Ovary (tissue), 9 donors: Measurements from ENCODE around the gene EBF3. TPM values are rescaled to one million over a fixed set of nuclear protein-coding genes. Genes with fewer than 3 reads are reported as not detected.

Experiments used
- DNase-seq, 5 donors: peaks; one replicate each; pipeline ENCODE4 v3.0.0-alpha.2; 2019 to 2020
- H3K27ac ChIP-seq, 2 donors: fragments of 200-600 bp; one replicate each; pipeline versions ENCODE4 v1.5.1 to v1.8.0; 2019 to 2022
- H3K27me3 ChIP-seq: fragments of 200-600 bp; one replicate; pipeline ENCODE4 v1.8.0; 2022
- H3K36me3 ChIP-seq: fragments of 200-600 bp; sonication (generic); one replicate; pipeline ENCODE4 v1.5.1; 2019
- H3K4me1 ChIP-seq: one replicate; pipeline ENCODE4 v1.8.1; 2013; ENCODE audit warnings: mild to moderate bottlenecking, moderate library complexity; ENCODE audit not compliant: insufficient read depth
- H3K4me3 ChIP-seq: fragments of 200-600 bp; sonication (generic); one replicate; pipeline ENCODE4 v1.5.1; 2017
- H3K9me3 ChIP-seq, 2 donors: fragments of 200-600 bp in 1 of 2; sonication (generic) in 1 of 2; one replicate each; pipeline versions ENCODE4 v1.5.1 to v1.8.1; 2013 to 2019; ENCODE audit warnings: mild to moderate bottlenecking in 1 of 2, moderate library complexity in 1 of 2
- CTCF ChIP-seq, 3 donors: fragments of 450-650 bp in 2 of 3; fragments of 200-600 bp in 1 of 3; IDR thresholded peaks; one replicate each; pipeline versions ENCODE4 v1.5.1 to v1.8.0; 2016 to 2022; ENCODE audit warnings: antibody characterized with exemption in 3 of 3, mild to moderate bottlenecking in 1 of 3
- EP300 ChIP-seq: sonication (generic); formaldehyde crosslinking; IDR thresholded peaks from one replicate; pipeline ENCODE4 v1.6.1; 2017; ENCODE audit warnings: antibody characterized with exemption
- POLR2A ChIP-seq: fragments of 450-650 bp; IDR thresholded peaks from one replicate; pipeline ENCODE4 v1.6.1; 2017; ENCODE audit warnings: antibody characterized with exemption, mild to moderate bottlenecking, moderate library complexity
- WGBS, 3 donors: extraction: QIAGEN DNeasy Blood & Tissue Kit in 1 of 3; methylation state at CpG; one replicate each; pipeline versions ENCODE4 v1.1.5 to v1.1.7; 2013 to 2017; 5-methylcytosine and 5-hydroxymethylcytosine counted together
- intact Hi-C, 4 donors: fragments of 100-400 bp; cut with DNase I; formaldehyde crosslinking; loops; one replicate each; pipeline versions ENCODE4 v1.11.0 to v1.15.1; 2022 to 2023
- polyA plus RNA-seq, 2 donors: library from polyadenylated mRNA; stranded (reverse); fragments of 200-250 nt in 1 of 2; fragments of 350-450 nt in 1 of 2; fragmentation: Illumina TruSeq in 1 of 2; extraction: RNeasy Lipid Tissue Mini Kit (QIAGEN cat#74804) in 1 of 2; gene quantifications; one replicate each; pipeline ENCODE4 v1.2.3, GENCODE V29; 2013 to 2014
- total RNA-seq, 7 donors: library from RNA; depleted of rRNA in 2 of 7; stranded (reverse); fragments of >200 nt in 2 of 7; fragmentation: NEBNext Ultra II Directional in 3 of 7; extraction: Animal tissue kit (Norgen Biotek cat#: 25700) in 3 of 7; gene quantifications; one replicate each; pipeline versions ENCODE4 v1.1.0 to v1.2.4, GENCODE V29; 2016 to 2023
- donor health status: DM: no; HTN: no; CAD: no; lungs with moderate emphysema.
- donor health status: DM: no; HTN: no; CAD: no.
- donor health status: Bipolar disorder and iron deficiency.
- donor health status: DM: yes; HTN: yes; CAD: no.
- donor health status: DM: no; HTN: no; CAD: no.
- donor health status: DM: yes; HTN: yes; CAD: no.

EBF3 gene
- total and polyA plus RNA-seq, 9 donors = 0.15 to 3.6 (median 0.79) TPM

DNA sequence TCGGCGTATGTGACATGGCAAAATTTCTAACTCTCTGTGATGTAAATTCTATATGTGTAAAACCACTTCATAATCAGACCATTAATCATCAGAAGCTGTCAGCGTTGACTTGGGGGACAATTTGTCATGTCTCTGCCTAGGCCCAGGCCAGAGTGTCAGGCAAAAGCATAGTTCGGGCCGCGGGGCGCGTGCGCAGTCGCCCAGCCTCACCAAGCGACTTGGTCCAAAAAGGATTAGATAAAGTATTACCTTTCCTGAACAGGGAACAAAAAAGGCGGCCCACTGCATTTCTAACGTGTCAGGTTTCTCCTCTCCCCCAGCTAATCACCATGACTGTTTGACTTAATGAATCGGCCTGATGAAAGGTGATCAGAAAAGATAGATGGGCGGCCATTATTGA is 114.2 kb downstream of the EBF3 start:
- no peak for DNase-seq
- H3K36me3 ChIP-seq = no peaks in the 10 kb centered on the region
- intact Hi-C loops = no loop called here
- no peak overlapping the region for H3K27ac ChIP-seq
- no peaks in the 10 kb centered on the region for H3K27me3 ChIP-seq
- no peaks in the 10 kb centered on the region for H3K9me3 ChIP-seq
- no peak overlapping the region for H3K4me3 ChIP-seq
- TF ChIP-seq POLR2A (no peak), EP300 (no peak), CTCF (IDR thresholded peaks at IDR 0.05) (no peak)
- WGBS, 3 donors = 92% methylated on average over 15 of the region's 15 CpGs
- H3K4me1 ChIP-seq = no peaks in the 10 kb centered on the region

- WGBS, 3 donors = 89 to 92% (median 91%) methylated on average over 19 of the region's 19 CpGs
- Histone ChIP-seq H3K36me3 (no peaks in the 10 kb centered on the region), H3K9me3 (no peaks in the 10 kb centered on the region), H3K27me3 (no peaks in the 10 kb centered on the region), H3K4me1 (no peaks in the 10 kb centered on the region), H3K4me3 (no peak overlapping the region), H3K27ac (no peak overlapping the region)
- no peak for TF ChIP-seq CTCF (IDR thresholded peaks at IDR 0.05)
- no peak for TF ChIP-seq POLR2A
- no peak for TF ChIP-seq EP300
- no peak for DNase-seq
- intact Hi-C loops = no loop called here
Measured at GRCh38 chr10:129849452-129849750, 114.7 kb downstream of the EBF3 start.

DNA sequence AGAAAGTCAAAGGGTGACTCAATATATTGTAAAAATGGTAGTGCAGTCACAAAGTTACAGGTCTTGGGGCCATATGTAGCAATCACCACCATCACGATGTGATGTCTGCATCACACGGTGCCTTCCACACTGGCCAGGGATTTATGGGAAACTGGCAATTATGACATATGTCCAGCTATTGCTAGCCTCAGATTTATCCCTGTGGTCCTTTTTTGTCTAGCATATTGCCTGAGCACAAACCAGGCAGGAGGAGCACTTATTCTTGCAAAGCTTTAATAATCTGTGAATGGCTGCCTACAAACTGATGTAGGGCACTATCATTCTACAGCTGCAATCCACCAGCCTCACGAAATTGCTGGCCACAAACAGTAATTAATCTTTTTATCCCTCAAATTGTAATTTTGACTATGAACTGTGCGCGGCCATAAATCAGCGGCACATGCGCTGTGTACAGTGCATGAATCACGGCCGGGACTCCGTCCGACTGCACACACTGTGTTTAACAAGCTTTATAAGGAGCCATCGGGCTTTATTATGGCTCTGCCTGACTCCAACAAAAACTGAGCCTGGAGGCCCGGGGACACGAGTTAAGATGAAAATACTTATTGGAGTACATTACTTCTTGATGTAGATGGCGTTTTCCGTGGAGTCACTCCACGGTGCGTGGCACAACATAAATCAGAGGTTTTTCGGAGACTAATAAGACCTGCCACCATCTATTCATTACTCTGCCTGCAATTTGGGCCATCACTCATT is 115.2 kb downstream of the EBF3 start:
- TF ChIP-seq CTCF (IDR thresholded peaks at IDR 0.05) (no peak), EP300 (no peak), POLR2A (no peak)
- Histone ChIP-seq H3K27ac (no peak overlapping the region), H3K9me3 (no peaks in the 10 kb centered on the region), H3K4me3 (no peak overlapping the region), H3K27me3 (no peaks in the 10 kb centered on the region), H3K4me1 (no peaks in the 10 kb centered on the region), H3K36me3 (no peaks in the 10 kb centered on the region)
- DNase-seq = no peak
- intact Hi-C loops = no loop called here
- WGBS, 3 donors = 85 to 86% (median 85%) methylated on average over 19 of the region's 19 CpGs

- H3K4me1 ChIP-seq = no peaks in the 10 kb centered on the region
- no peak overlapping the region for H3K27ac ChIP-seq
- H3K27me3 ChIP-seq = no peaks in the 10 kb centered on the region
- no peak overlapping the region for H3K4me3 ChIP-seq
- DNase-seq = no peak
- 61 to 78% (median 68%) methylated on average over 18 of the region's 18 CpGs for WGBS, 3 donors
- TF ChIP-seq POLR2A (no peak), EP300 (no peak), CTCF (IDR thresholded peaks at IDR 0.05) (no peak)
- H3K36me3 ChIP-seq = no peaks in the 10 kb centered on the region
- H3K9me3 ChIP-seq = no peaks in the 10 kb centered on the region
- intact Hi-C loops = no loop called here
Measured at GRCh38 chr10:129847741-129848483, 116.2 kb downstream of the EBF3 start.
